ENCODE measurements around the gene SLC25A25.
"Not testable (repeated sequence)": the region's sequence is repeated elsewhere in the genome, so short reads cannot be mapped to it uniquely, and the experiment has no call there.

The SLC25A25 gene

GRCh38 chr9:128106181-128106939 is 38.3 kb downstream of the SLC25A25 start:
- DNase-seq (ENCODE audit: low read depth), result no peak
- TF ChIP-seq, protein P1, sequence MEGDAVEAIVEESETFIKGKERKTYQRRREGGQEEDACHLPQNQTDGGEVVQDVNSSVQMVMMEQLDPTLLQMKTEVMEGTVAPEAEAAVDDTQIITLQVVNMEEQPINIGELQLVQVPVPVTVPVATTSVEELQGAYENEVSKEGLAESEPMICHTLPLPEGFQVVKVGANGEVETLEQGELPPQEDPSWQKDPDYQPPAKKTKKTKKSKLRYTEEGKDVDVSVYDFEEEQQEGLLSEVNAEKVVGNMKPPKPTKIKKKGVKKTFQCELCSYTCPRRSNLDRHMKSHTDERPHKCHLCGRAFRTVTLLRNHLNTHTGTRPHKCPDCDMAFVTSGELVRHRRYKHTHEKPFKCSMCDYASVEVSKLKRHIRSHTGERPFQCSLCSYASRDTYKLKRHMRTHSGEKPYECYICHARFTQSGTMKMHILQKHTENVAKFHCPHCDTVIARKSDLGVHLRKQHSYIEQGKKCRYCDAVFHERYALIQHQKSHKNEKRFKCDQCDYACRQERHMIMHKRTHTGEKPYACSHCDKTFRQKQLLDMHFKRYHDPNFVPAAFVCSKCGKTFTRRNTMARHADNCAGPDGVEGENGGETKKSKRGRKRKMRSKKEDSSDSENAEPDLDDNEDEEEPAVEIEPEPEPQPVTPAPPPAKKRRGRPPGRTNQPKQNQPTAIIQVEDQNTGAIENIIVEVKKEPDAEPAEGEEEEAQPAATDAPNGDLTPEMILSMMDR (IDR thresholded peaks at IDR 0.05; ENCODE audit: low read length, missing control alignments), result no peak
- no peak overlapping the region for H3K4me3 ChIP-seq (replicated peaks; ENCODE audit: low read depth, low read length)

GRCh38 chr9:128106940-128107467 is 39.0 kb downstream of the SLC25A25 start:
- TF ChIP-seq, protein P1 (IDR thresholded peaks at IDR 0.05; ENCODE audit: low read length, missing control alignments), result no peak
- H3K4me3 ChIP-seq (replicated peaks; ENCODE audit: low read depth, low read length), result no peak overlapping the region
- no peak for DNase-seq (ENCODE audit: low read depth)

DNA sequence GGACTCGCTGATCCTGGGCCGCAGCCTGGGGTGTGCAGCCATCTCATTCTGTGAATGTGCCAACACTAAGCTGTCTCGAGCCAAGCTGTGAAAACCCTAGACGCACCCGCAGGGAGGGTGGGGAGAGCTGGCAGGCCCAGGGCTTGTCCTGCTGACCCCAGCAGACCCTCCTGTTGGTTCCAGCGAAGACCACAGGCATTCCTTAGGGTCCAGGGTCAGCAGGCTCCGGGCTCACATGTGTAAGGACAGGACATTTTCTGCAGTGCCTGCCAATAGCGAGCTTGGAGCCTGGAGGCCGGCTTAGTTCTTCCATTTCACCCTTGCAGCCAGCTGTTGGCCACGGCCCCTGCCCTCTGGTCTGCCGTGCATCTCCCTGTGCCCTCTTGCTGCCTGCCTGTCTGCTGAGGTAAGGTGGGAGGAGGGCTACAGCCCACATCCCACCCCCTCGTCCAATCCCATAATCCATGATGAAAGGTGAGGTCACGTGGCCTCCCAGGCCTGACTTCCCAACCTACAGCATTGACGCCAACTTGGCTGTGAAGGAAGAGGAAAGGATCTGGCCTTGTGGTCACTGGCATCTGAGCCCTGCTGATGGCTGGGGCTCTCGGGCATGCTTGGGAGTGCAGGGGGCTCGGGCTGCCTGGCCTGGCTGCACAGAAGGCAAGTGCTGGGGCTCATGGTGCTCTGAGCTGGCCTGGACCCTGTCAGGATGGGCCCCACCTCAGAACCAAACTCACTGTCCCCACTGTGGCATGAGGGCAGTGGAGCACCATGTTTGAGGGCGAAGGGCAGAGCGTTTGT is 39.6 kb downstream of the SLC25A25 start:
- H3K4me3 ChIP-seq (replicated peaks; ENCODE audit: low read depth, low read length), result no peak overlapping the region
- no peak for DNase-seq (ENCODE audit: low read depth)
- TF ChIP-seq, protein P1 (IDR thresholded peaks at IDR 0.05; ENCODE audit: low read length, missing control alignments), result no peak

GRCh38 chr9:128108269-128109049 is 40.4 kb downstream of the SLC25A25 start:
- TF ChIP-seq, protein P1 (IDR thresholded peaks at IDR 0.05; ENCODE audit: low read length, missing control alignments), result no peak
- H3K4me3 ChIP-seq (replicated peaks; ENCODE audit: low read depth, low read length), result no peak overlapping the region
- DNase-seq (ENCODE audit: low read depth), result no peak

- H3K4me3 ChIP-seq (replicated peaks; ENCODE audit: low read depth, low read length), result no peak overlapping the region
- no peak for DNase-seq (ENCODE audit: low read depth)
- TF ChIP-seq, protein P1 (IDR thresholded peaks at IDR 0.05; ENCODE audit: low read length, missing control alignments), result no peak
Observed at GRCh38 chr9:128109050-128109709, 41.1 kb downstream of the SLC25A25 start.

GRCh38 chr9:128111726-128112125 is 43.7 kb downstream of the SLC25A25 start:
- not testable (repeated sequence) for DNase-seq (ENCODE audit: low read depth); H3K4me3 ChIP-seq (replicated peaks; ENCODE audit: low read depth, low read length)

Data from fibroblast of pulmonary artery (primary cell).